ENCODE data around the gene CGB2.
"Not testable (repeated sequence)": the region's sequence is repeated elsewhere in the genome, so short reads cannot be mapped to it uniquely, and the experiment has no call there.

DNA sequence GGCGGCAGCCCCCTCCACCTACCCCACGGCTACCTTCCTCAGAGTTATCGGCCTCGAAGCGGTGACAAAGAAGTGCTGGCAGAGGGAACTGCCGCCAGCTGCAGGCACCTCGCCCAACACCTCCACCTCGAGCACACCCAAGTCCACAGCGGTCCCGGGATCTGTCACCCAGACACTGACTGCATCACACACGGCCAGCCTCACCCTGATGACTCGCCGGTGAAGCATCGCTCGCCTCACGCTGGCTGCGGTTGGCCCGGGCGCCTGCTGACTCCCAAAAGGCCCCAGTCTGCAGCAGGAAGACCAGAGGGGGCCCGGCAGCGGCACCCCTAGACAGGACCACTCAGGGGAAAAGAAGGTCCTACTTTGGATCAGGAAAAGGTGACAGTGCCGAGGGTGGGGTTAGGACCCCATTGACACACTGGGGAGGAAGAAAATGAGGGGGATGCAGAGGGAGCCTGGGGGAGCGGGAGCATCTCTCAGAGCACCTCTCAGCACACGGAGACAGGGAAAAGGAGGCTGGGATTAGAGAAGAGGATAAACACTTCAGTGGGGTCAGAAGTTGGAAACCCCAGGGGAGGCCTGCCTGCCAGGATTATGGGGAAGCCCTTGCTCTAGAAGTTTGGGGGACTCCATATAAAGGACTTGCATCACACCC is 18.8 kb downstream of the CGB2 start:
- TF ChIP-seq, protein P1, sequence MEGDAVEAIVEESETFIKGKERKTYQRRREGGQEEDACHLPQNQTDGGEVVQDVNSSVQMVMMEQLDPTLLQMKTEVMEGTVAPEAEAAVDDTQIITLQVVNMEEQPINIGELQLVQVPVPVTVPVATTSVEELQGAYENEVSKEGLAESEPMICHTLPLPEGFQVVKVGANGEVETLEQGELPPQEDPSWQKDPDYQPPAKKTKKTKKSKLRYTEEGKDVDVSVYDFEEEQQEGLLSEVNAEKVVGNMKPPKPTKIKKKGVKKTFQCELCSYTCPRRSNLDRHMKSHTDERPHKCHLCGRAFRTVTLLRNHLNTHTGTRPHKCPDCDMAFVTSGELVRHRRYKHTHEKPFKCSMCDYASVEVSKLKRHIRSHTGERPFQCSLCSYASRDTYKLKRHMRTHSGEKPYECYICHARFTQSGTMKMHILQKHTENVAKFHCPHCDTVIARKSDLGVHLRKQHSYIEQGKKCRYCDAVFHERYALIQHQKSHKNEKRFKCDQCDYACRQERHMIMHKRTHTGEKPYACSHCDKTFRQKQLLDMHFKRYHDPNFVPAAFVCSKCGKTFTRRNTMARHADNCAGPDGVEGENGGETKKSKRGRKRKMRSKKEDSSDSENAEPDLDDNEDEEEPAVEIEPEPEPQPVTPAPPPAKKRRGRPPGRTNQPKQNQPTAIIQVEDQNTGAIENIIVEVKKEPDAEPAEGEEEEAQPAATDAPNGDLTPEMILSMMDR (conservative IDR thresholded peaks at IDR 0.05) = not testable (repeated sequence)
- TF ChIP-seq EZH2 (IDR thresholded peaks at IDR 0.05; ENCODE audit: low read depth) = not testable (repeated sequence)

All from PC-9 (cell line).